ENCODE measurements around the gene OR6C76.

OR6C76 gene

GRCh38 chr12:55470088-55470829 lies 44.2 kb downstream of the OR6C76 start, which contains the start of gene OR6C70:
Gene OR6C70, minus strand, starts transcription at chr12:55470138. Its CDS starts 0 bp downstream, at chr12:55470138.
- no peak for DNase-seq

DNA sequence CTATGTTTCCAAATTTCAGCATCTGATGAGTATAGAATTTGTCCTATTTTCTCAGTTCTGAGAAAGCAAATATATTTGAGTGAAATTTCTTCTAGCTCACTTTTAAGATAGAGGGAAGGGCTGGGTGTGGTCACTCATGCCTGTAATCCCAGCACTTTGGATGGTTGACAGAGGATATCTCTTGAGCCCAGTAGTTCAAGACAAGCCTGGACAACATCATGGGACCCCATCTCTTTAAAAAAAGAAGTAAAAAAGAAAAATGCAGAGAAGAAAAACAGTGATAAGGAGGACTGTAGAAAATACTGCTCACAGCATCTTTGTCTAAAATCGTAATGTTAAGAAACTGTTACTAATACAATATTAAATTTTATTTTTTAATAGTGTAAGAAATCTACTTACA lies 46.2 kb downstream of the OR6C76 start:
- DNase-seq: no peak
